ENCODE measurements around the gene DENND2A.
"Not testable (repeated sequence)": the region's sequence is repeated elsewhere in the genome, so short reads cannot be mapped to it uniquely, and the experiment has no call there.

The DENND2A gene

GRCh38 chr7:140544388-140544826 lies 96.2 kb downstream of the DENND2A start:
- no peak for DNase-seq (ENCODE audit: low spot score)

- DNase-seq (ENCODE audit: low spot score), result peak; percentile 85
These were observed 98.4 kb downstream of the DENND2A start for GRCh38 chr7:140542228-140542603.

GRCh38 chr7:140541513-140542227 lies 98.9 kb downstream of the DENND2A start:
- peak; percentile 65 for DNase-seq (ENCODE audit: low spot score)

GRCh38 chr7:140541176-140541512 lies 99.5 kb downstream of the DENND2A start:
- no peak for DNase-seq (ENCODE audit: low spot score)

GRCh38 chr7:140540136-140540777 lies 100.4 kb downstream of the DENND2A start:
- no peak for DNase-seq (ENCODE audit: low spot score)

GRCh38 chr7:140539461-140539860 lies 101.2 kb downstream of the DENND2A start:
- no peak for DNase-seq (ENCODE audit: low spot score)

- no peak for DNase-seq (ENCODE audit: low spot score)
These were observed 102.7 kb downstream of the DENND2A start for GRCh38 chr7:140537750-140538482.

GRCh38 chr7:140534743-140535142 lies 105.9 kb downstream of the DENND2A start:
- DNase-seq (ENCODE audit: low spot score), result peak; percentile 47

GRCh38 chr7:140533394-140533872 lies 107.2 kb downstream of the DENND2A start:
- no peak for DNase-seq (ENCODE audit: low spot score)

GRCh38 chr7:140529428-140529827 lies 111.2 kb downstream of the DENND2A start:
- not testable (repeated sequence) for DNase-seq (ENCODE audit: low spot score)

- no peak for DNase-seq (ENCODE audit: low spot score)
These were observed 113.6 kb downstream of the DENND2A start for GRCh38 chr7:140526787-140527664.

- DNase-seq (ENCODE audit: low spot score), result no peak
These were observed 114.4 kb downstream of the DENND2A start for GRCh38 chr7:140526214-140526613.

GRCh38 chr7:140525743-140526142 lies 114.9 kb downstream of the DENND2A start:
- DNase-seq (ENCODE audit: low spot score), result peak; percentile 50

GRCh38 chr7:140521421-140521820 lies 119.2 kb downstream of the DENND2A start:
- no peak for DNase-seq (ENCODE audit: low spot score)

- no peak for DNase-seq (ENCODE audit: low spot score)
These were observed 121.6 kb downstream of the DENND2A start for GRCh38 chr7:140519007-140519399.

GRCh38 chr7:140518370-140519006 lies 122.1 kb downstream of the DENND2A start:
- DNase-seq (ENCODE audit: low spot score), result no peak

- peak; percentile 94 for DNase-seq (ENCODE audit: low spot score)
These were observed 122.9 kb downstream of the DENND2A start for GRCh38 chr7:140517546-140518369.

- DNase-seq (ENCODE audit: low spot score), result no peak
These were observed 128.2 kb downstream of the DENND2A start for GRCh38 chr7:140512317-140513000.

GRCh38 chr7:140509789-140510188 lies 130.8 kb downstream of the DENND2A start:
- DNase-seq (ENCODE audit: low spot score), result no peak

- not testable (repeated sequence) for DNase-seq (ENCODE audit: low spot score)
These were observed 133.1 kb downstream of the DENND2A start for GRCh38 chr7:140507556-140507955.

Measured in AG20443 (cell line).